ENCODE results near the gene SCNN1A.

DNA sequence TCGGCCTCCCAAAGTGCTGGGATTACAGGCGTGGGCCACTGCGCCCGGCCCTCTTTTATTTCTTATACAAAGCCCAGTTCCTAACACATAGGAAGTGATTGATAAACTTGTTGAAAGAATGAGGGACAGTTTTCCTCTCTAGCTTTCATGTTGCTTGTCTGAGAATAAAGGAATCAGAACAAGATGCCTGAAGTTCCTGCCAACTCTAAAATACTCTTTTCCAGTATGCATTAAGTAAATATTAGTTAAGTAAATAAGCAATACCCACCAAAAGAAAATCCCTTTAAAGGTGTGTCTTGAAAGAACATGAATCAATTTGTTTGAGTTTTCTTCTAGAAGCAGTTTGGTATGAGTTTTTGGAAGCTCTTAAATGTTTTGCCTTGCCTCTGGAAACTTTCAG, 45.0 kb upstream of the SCNN1A start:
- TF ChIP-seq SIN3A (IDR thresholded peaks at IDR 0.05; ENCODE audit: borderline replicate concordance, insufficient read depth, low read length) (no peak), POLR2AphosphoS5 (IDR thresholded peaks at IDR 0.05; ENCODE audit: low read depth, low read length) (no peak), TAF1 (IDR thresholded peaks at IDR 0.05; ENCODE audit: borderline replicate concordance, insufficient read depth, low read length) (no peak)

Measured in PFSK-1 (cell line).